Loucy (cell line): ENCODE results near the gene TRAPPC3L.

Experiments used
- EZH2phosphoT487 ChIP-seq: fragments of 200-600 bp; IDR thresholded peaks from 2 replicates; pipeline ENCODE4 v1.6.1; 2018; ENCODE audit warnings: antibody characterized with exemption, mild to moderate bottlenecking, moderate library complexity, borderline replicate concordance
- TF ChIP-seq, protein P1 (sequence below): fragments of 200-600 bp; sonication (generic); conservative IDR thresholded peaks from 2 replicates; pipeline ENCODE4 v1.5.1; 2014; ENCODE audit warnings: mild to moderate bottlenecking, antibody characterized with exemption, low read length

DNA sequence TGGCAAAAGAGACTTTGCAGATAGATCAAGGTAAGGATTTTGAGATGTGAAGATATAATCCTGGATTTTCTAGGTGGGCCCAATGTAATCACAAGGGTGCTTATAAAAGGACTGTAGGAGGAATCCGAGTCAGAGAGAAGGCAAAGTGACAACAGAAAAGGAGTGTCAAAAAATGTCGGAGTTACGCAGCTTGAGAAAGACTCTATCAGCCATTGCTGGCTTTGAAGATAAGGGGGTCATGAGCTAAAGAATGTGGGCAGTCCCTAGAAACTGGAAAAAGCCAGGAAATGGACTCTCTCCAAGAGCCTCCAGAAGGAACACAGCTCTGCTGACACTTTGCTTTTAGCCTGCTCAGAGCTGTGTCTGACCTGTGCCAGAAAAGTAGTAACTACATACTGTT is 17.1 kb upstream of the TRAPPC3L start:
- TF ChIP-seq, protein P1, sequence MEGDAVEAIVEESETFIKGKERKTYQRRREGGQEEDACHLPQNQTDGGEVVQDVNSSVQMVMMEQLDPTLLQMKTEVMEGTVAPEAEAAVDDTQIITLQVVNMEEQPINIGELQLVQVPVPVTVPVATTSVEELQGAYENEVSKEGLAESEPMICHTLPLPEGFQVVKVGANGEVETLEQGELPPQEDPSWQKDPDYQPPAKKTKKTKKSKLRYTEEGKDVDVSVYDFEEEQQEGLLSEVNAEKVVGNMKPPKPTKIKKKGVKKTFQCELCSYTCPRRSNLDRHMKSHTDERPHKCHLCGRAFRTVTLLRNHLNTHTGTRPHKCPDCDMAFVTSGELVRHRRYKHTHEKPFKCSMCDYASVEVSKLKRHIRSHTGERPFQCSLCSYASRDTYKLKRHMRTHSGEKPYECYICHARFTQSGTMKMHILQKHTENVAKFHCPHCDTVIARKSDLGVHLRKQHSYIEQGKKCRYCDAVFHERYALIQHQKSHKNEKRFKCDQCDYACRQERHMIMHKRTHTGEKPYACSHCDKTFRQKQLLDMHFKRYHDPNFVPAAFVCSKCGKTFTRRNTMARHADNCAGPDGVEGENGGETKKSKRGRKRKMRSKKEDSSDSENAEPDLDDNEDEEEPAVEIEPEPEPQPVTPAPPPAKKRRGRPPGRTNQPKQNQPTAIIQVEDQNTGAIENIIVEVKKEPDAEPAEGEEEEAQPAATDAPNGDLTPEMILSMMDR: no peak
- no peak for TF ChIP-seq EZH2phosphoT487
